Measurements from ENCODE around the gene TTC7B. TPM values are rescaled to one million over a fixed set of nuclear protein-coding genes. Genes with fewer than 3 reads are reported as not detected.

Gene TTC7B
- total and polyA plus RNA-seq, 12 donors, result 10.0 to 58.4 (median 24.7) TPM

DNA sequence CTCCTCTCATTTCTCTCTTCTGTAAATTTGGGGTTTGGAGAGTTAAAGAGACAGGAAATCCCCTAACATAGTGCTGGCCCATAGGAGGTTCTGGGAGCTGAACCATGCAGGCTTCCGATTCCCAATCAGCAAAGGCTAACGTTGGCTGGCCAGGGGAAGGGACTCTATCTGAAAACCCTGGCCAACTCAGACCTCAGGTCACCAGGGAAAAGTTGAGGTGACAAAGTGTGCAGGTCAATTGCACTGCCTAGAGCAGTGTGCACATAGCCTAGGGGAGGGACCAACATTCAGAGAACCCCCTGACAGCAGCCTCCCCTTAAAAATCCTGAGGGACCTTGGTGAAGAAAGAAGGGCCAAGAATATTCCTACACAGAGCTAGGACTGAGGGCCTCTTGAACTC, 38.9 kb downstream of the TTC7B start:
- Histone ChIP-seq H3K4me3 (no peak overlapping the region), H3K27ac (no peak overlapping the region), H3K9me3 (replicated peaks in 1 of 3) (no peaks in the 10 kb centered on the region), H3K36me3 (replicated peaks in 1 of 2) (peaks cover 0 to 9% of the 10 kb centered on the region in 2 donors), H3K4me1 (replicated peaks in 1 of 2) (no peaks in the 10 kb centered on the region), H3K27me3 (no peaks in the 10 kb centered on the region)
- no peak for TF ChIP-seq POLR2A (IDR thresholded peaks at IDR 0.05)
- intact Hi-C loops (cut with DNase I), result no loop called here
- peak in 1 of 7 donors; percentile 10 for DNase-seq
- 83 to 92% (median 90%) methylated on average over 2 of the region's 2 CpGs for WGBS, 4 donors

DNA sequence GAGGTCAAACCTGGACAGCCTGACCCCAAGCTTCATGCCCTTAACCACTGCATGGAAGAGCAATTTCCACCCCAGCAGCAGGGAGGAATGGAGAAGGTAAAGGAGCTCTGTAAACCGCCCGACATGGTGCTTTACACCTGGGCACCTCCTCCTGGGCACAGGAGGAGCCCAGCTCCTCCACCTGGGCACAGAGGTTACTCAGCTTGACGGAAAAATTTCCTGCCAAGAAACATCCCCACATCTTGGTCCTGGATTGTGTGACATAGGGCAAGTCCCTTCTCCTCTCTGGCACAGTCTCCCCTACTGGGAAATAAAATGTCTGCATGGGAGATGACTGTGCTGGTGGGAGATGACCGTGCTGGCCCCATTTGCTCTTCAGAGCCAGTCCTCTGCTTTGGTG, 40.8 kb downstream of the TTC7B start:
- Histone ChIP-seq H3K4me3 (no peak overlapping the region), H3K27me3 (no peaks in the 10 kb centered on the region), H3K4me1 (replicated peaks in 1 of 2) (no peaks in the 10 kb centered on the region), H3K9me3 (replicated peaks in 1 of 3) (no peaks in the 10 kb centered on the region), H3K36me3 (replicated peaks in 1 of 2) (peaks cover 0 to 2% of the 10 kb centered on the region in 2 donors), H3K27ac (no peak overlapping the region)
- intact Hi-C loops (cut with DNase I), result no loop called here
- no peak for TF ChIP-seq CTCF (IDR thresholded peaks at IDR 0.05)
- peak in 1 of 7 donors; percentile 27 for DNase-seq
- 86 to 100% (median 95%) methylated on average over 1 to 4 of the region's 4 CpGs for WGBS, 4 donors

- Histone ChIP-seq H3K36me3 (replicated peaks in 1 of 2) (no peaks in the 10 kb centered on the region), H3K4me3 (no peak overlapping the region), H3K9me3 (replicated peaks in 1 of 3) (no peaks in the 10 kb centered on the region), H3K27me3 (no peaks in the 10 kb centered on the region), H3K27ac (no peak overlapping the region), H3K4me1 (replicated peaks in 1 of 2) (no peaks in the 10 kb centered on the region)
- WGBS, 4 donors, result 90 to 98% (median 97%) methylated on average over 4 to 5 of the region's 5 CpGs
- TF ChIP-seq POLR2A (IDR thresholded peaks at IDR 0.05) (no peak), CTCF (IDR thresholded peaks at IDR 0.05) (no peak)
- peak in 1 of 7 donors; percentile 25 for DNase-seq
- intact Hi-C loops (cut with DNase I), result no loop called here
Measured at GRCh38 chr14:90774316-90774715, 41.9 kb downstream of the TTC7B start.

DNA sequence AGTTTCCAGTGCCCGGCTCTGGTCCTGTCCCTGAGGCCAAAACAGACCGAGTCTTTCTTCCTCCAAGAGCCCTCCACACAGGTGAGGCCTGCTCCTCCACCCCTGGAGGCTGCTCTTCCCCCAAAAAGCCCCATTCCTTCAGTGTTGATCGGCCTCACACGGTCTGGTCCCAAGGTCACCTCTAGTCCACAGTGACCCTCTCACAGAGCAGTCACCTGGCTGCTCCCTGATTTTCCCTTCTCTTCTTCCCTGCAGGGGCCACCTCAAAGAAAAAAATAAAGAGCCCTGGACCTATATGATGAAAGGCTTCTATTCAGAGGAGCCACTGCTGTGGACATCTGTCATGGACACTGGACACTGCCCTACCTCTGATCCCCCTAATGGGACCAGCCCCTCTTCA, 42.5 kb downstream of the TTC7B start:
- intact Hi-C loops (cut with DNase I), result no loop called here
- H3K36me3 ChIP-seq (replicated peaks in 1 of 2), result no peaks in the 10 kb centered on the region
- WGBS, 4 donors, result 73 to 93% (median 87%) methylated on average over 3 to 4 of the region's 4 CpGs
- H3K9me3 ChIP-seq (replicated peaks in 1 of 3), result peaks cover 0 to 3% (median 0%) of the 10 kb centered on the region in 3 donors
- no peak overlapping the region for H3K27ac ChIP-seq
- H3K27me3 ChIP-seq, result no peaks in the 10 kb centered on the region
- H3K4me1 ChIP-seq (replicated peaks in 1 of 2), result no peaks in the 10 kb centered on the region
- no peak overlapping the region for H3K4me3 ChIP-seq
- TF ChIP-seq POLR2A (IDR thresholded peaks at IDR 0.05) (no peak), CTCF (IDR thresholded peaks at IDR 0.05) (no peak)
- no peak for DNase-seq

DNA sequence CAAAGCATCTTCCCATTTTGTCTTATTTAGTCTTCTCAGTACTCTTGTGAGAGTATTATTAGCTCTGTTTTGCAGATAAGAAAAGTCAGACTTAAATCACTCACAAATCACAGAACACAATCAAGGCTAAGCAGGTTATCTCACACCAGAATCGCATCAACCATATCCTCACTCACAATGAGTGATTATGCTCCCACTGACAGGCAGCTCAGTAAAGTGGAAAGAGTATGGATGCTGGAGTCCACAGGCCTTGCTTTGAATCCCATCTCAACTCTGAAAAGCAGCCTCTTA, 43.1 kb downstream of the TTC7B start:
- Histone ChIP-seq H3K9me3 (replicated peaks in 1 of 3) (peaks cover 0 to 4% (median 0%) of the 10 kb centered on the region in 3 donors), H3K4me1 (replicated peaks in 1 of 2) (no peaks in the 10 kb centered on the region), H3K27ac (no peak overlapping the region), H3K4me3 (no peak overlapping the region), H3K27me3 (no peaks in the 10 kb centered on the region), H3K36me3 (replicated peaks in 1 of 2) (no peaks in the 10 kb centered on the region)
- 25 to 43% (median 34%) methylated on average over 1 of the region's 1 CpG for WGBS, 4 donors
- no peak for TF ChIP-seq POLR2A (IDR thresholded peaks at IDR 0.05)
- DNase-seq, result no peak
- intact Hi-C loops (cut with DNase I), result no loop called here

Measured in adrenal gland (tissue), 12 donors.